Esophagus muscularis mucosa (tissue), 3 donors: ENCODE results near the gene ADA.
"Not testable (repeated sequence)": the region's sequence is repeated elsewhere in the genome, so short reads cannot be mapped to it uniquely, and the experiment has no call there.

Source experiments
- CTCF ChIP-seq, 3 experiments: fragments of 200-600 bp in 2 of 3; fragments of 450-650 bp in 1 of 3; sonication (generic) in 2 of 3; IDR thresholded peaks; one replicate each; pipeline ENCODE4 v1.5.1; 2017 to 2019; ENCODE audit warnings: antibody characterized with exemption in 3 of 3, mild to moderate bottlenecking in 2 of 3, moderate library complexity in 1 of 3
- POLR2A ChIP-seq: fragments of 450-650 bp; IDR thresholded peaks from one replicate; pipeline ENCODE4 v1.6.1; 2017; ENCODE audit warnings: antibody characterized with exemption, moderate library complexity, mild to moderate bottlenecking, low read depth

- not testable (repeated sequence) for TF ChIP-seq POLR2A; CTCF (IDR thresholded peaks at IDR 0.05)
Measured at GRCh38 chr20:44697041-44697440, 45.5 kb upstream of the ADA start.
